ENCODE measurements around the gene SPO11. TPM values are rescaled to one million over a fixed set of nuclear protein-coding genes. Genes with fewer than 3 reads are reported as not detected.

Gene SPO11
- total and polyA plus RNA-seq, 2 of the 13 experiments (the other 11 are each of a cell fraction or from before 2014, with no cell fraction given), result not detected

DNA sequence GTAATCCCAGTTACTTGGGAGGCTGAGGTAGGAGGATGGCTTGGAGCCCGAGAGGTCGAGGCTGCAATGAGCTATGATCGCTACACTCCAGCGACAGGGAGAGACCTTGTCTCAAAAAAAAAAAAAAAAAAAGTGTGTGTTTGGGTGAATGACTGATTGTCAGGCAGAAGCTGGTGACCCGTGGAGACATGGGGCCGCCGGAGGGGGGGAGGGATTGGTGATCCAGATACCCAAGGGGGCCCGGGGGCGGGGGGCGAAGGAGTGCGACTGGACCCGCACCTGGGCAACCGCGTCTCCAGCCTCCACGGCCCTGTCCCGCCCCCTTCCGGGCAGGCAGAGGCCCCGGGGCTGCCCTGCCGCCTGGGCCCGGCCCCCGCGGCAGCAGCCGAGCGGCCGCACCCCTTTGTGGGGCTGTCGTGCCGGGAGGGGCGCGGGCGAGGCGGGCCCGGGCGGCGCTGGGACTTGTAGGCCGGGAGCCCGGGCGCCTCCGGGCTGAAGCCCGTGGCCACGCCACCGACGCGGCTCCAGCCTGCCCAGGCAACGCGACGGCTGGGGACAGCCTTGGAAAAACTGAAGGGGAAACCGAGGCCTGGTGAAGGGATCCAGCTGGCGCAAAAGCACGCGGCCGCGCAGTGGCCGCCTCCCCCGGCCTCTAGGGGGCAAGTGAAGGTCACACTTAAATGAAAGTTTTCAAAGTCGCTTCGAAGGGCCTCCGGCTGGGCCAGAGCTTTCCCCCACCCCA lies 59.5 kb downstream of the SPO11 start (continued):
- TF ChIP-seq, protein P1, sequence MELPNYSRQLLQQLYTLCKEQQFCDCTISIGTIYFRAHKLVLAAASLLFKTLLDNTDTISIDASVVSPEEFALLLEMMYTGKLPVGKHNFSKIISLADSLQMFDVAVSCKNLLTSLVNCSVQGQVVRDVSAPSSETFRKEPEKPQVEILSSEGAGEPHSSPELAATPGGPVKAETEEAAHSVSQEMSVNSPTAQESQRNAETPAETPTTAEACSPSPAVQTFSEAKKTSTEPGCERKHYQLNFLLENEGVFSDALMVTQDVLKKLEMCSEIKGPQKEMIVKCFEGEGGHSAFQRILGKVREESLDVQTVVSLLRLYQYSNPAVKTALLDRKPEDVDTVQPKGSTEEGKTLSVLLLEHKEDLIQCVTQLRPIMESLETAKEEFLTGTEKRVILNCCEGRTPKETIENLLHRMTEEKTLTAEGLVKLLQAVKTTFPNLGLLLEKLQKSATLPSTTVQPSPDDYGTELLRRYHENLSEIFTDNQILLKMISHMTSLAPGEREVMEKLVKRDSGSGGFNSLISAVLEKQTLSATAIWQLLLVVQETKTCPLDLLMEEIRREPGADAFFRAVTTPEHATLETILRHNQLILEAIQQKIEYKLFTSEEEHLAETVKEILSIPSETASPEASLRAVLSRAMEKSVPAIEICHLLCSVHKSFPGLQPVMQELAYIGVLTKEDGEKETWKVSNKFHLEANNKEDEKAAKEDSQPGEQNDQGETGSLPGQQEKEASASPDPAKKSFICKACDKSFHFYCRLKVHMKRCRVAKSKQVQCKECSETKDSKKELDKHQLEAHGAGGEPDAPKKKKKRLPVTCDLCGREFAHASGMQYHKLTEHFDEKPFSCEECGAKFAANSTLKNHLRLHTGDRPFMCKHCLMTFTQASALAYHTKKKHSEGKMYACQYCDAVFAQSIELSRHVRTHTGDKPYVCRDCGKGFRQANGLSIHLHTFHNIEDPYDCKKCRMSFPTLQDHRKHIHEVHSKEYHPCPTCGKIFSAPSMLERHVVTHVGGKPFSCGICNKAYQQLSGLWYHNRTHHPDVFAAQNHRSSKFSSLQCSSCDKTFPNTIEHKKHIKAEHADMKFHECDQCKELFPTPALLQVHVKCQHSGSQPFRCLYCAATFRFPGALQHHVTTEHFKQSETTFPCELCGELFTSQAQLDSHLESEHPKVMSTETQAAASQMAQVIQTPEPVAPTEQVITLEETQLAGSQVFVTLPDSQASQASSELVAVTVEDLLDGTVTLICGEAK (IDR thresholded peaks at IDR 0.05), result no peak
- TF ChIP-seq, protein P1 (CRISPR knock-in tag; IDR thresholded peaks at IDR 0.05), result no peak
- TF ChIP-seq TAF1 (CRISPR knock-in tag; IDR thresholded peaks at IDR 0.05), result 0 out of 2 replicates have a peak, but pooled peaks have one; percentile 20
- TF ChIP-seq ZNF367 (CRISPR knock-in tag; IDR thresholded peaks at IDR 0.05; ENCODE audit: borderline replicate concordance), result no peak
- TF ChIP-seq JARID2 (CRISPR knock-in tag; IDR thresholded peaks at IDR 0.05; ENCODE audit: insufficient replicate concordance), result no peak
- peak; percentile 12; the same call in 1 of the 2 replicates for TF ChIP-seq TGIF2 (CRISPR knock-in tag; IDR thresholded peaks at IDR 0.05)
- TF ChIP-seq, protein P2, sequence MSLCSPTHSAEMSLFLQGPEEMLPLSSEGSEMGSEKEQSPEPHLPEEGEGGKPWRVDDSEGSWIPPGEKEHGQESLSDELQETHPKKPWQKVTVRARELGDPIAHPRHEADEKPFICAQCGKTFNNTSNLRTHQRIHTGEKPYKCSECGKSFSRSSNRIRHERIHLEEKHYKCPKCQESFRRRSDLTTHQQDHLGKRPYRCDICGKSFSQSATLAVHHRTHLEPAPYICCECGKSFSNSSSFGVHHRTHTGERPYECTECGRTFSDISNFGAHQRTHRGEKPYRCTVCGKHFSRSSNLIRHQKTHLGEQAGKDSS (CRISPR knock-in tag; IDR thresholded peaks at IDR 0.05; ENCODE audit: borderline replicate concordance, low read depth), result no peak
- 0 out of 4 replicates have a peak, but pooled peaks of 1 of the 2 experiments have one; percentile 15 for TF ChIP-seq KLF16 (CRISPR knock-in tag; IDR thresholded peaks at IDR 0.05)
- TF ChIP-seq HBP1 (CRISPR knock-in tag; IDR thresholded peaks at IDR 0.05; ENCODE audit: low read depth), result peak; percentile 46; the same call in 1 of the 2 replicates
- TF ChIP-seq SP2 (CRISPR knock-in tag; IDR thresholded peaks at IDR 0.05), result no peak
- TF ChIP-seq POGZ (CRISPR knock-in tag; IDR thresholded peaks at IDR 0.05), result no peak
- TF ChIP-seq SMAD1 (CRISPR knock-in tag; IDR thresholded peaks at IDR 0.05; ENCODE audit: borderline replicate concordance, low read depth), result no peak
- peak; percentile 54; the same call in 1 of the 2 replicates for TF ChIP-seq SAP130 (CRISPR knock-in tag; IDR thresholded peaks at IDR 0.05; ENCODE audit: low read depth)
- no peak for TF ChIP-seq ZNF34 (CRISPR knock-in tag; IDR thresholded peaks at IDR 0.05; ENCODE audit: borderline replicate concordance)
- TF ChIP-seq, protein P3, sequence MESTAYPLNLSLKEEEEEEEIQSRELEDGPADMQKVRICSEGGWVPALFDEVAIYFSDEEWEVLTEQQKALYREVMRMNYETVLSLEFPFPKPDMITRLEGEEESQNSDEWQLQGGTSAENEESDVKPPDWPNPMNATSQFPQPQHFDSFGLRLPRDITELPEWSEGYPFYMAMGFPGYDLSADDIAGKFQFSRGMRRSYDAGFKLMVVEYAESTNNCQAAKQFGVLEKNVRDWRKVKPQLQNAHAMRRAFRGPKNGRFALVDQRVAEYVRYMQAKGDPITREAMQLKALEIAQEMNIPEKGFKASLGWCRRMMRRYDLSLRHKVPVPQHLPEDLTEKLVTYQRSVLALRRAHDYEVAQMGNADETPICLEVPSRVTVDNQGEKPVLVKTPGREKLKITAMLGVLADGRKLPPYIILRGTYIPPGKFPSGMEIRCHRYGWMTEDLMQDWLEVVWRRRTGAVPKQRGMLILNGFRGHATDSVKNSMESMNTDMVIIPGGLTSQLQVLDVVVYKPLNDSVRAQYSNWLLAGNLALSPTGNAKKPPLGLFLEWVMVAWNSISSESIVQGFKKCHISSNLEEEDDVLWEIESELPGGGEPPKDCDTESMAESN (CRISPR knock-in tag; conservative IDR thresholded peaks at IDR 0.05), result 0 out of 2 replicates have a peak, but pooled peaks have one; percentile 30
